Choroid plexus epithelial cell (primary cell): ENCODE results near the gene DIAPH2.
A peak's percentile ranks its signal among the peaks of the same experiment; 100 is the strongest.
"Not testable (repeated sequence)": the region's sequence is repeated elsewhere in the genome, so short reads cannot be mapped to it uniquely, and the experiment has no call there.

ENCODE experiments used
- DNase-seq: peaks from one replicate; pipeline ENCODE4 v3.0.0-alpha.2; 2010; ENCODE audit warnings: low read depth
- H3K4me3 ChIP-seq: 2 replicates; pipeline ENCODE4 v1.5.1; 2011; ENCODE audit warnings: low read depth, mild to moderate bottlenecking, control low read depth, low read length, moderate library complexity
- CTCF ChIP-seq: conservative IDR thresholded peaks from 2 replicates; pipeline ENCODE4 v1.5.1; 2011; ENCODE audit warnings: low read depth, mild to moderate bottlenecking, control low read depth, inconsistent platforms, low read length, moderate library complexity

Gene DIAPH2

GRCh38 chrX:96713303-96713702, 28.7 kb downstream of the DIAPH2 start:
- H3K4me3 ChIP-seq: no peak overlapping the region
- no peak for TF ChIP-seq CTCF
- DNase-seq: no peak

DNA sequence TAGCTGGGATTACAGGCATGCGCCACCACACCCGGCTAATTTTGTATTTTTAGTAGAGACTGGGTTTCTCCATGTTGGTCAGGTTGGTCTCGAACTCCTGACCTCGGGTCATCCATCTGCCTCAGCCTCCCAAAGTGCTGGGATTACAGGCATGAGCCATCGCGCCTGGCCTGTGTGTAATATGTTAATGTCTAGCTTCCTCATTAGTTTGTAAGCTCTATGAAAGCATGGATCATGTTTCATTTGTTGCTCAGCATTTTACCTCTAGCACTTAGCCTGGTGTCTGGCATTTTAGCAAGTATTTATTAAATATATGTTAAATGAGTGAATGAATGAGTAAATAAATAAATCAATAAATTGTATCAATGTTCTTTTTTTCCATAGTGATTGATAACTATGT, 29.8 kb downstream of the DIAPH2 start:
- not testable (repeated sequence) for DNase-seq, H3K4me3 ChIP-seq

- no peak overlapping the region for H3K4me3 ChIP-seq
- DNase-seq: no peak
- no peak for TF ChIP-seq CTCF
Observed at GRCh38 chrX:96715481-96715880, 30.8 kb downstream of the DIAPH2 start.

- no peak for DNase-seq
- no peak for TF ChIP-seq CTCF
- H3K4me3 ChIP-seq: no peak overlapping the region
Observed at GRCh38 chrX:96719161-96719875, 34.7 kb downstream of the DIAPH2 start.

DNA sequence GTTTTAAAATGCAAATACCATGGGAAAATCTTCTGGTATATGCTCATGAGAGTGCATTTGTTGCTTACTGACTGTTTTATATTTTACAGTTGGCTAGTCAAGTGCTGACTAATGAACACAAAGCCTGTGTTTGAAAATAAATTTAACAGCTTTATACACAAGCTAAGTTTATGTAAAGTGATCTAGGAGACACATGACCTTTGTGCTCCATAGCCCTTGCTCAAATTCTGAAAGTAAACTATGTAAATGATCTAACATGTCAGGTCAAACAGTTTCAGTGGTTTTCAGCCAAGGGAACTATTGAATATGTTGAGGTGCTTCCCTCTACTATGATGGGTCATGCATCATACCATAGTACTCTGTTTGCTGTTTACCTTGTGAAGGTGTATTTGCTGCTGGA, 36.7 kb downstream of the DIAPH2 start:
- DNase-seq: peak; percentile 15
- TF ChIP-seq CTCF: no peak
- no peak overlapping the region for H3K4me3 ChIP-seq

GRCh38 chrX:96722781-96723180, 38.1 kb downstream of the DIAPH2 start:
- no peak for DNase-seq
- no peak overlapping the region for H3K4me3 ChIP-seq
- TF ChIP-seq CTCF: no peak

DNA sequence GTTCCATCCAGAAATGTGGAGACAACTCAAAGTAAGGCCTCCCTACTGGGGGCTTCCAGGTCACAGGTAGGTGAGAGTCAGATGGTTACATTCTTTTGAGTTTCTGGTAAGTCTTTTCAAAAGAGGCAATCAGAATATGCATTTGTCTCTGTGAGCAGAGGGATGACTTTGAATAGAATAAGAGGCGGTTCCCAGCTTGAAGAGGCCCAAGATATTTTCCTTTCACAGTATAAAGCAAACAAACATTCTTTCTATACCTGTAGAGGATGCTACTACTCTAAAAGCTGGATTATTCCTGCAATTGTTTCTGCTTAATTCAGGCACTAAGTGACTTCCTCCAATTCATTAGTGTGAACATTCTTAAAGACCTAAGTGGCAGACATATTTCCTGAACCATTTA, 44.4 kb downstream of the DIAPH2 start:
- TF ChIP-seq CTCF: no peak
- DNase-seq: no peak
- H3K4me3 ChIP-seq: no peak overlapping the region
